ENCODE results near the gene GABRA4. TPM values are rescaled to one million over a fixed set of nuclear protein-coding genes. Genes with fewer than 3 reads are reported as not detected.

Gene GABRA4
- total RNA-seq, 1 donor from 2014 or later: 0.25 TPM

DNA sequence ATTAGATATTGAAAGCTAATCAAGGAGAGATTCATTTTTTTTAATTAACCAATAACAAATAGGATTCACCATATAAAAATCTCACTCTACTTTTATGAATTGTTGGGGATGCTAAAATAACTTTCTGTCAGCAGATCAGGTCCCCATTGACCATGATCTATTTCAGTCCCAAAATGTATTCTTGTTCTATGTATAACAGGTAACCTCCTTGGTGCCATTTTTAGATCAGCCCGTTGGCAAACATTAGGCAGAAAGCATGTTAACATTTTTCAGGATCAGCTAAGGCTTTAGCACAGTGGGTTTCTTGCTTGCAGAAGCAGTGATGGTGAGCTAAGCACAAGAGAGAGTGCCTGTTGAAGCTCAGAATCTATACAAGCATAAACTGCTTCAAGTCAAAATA lies 43.6 kb downstream of the GABRA4 start:
- Histone ChIP-seq H3K36me3 (no peaks in the 10 kb centered on the region), H3K9me3 (no peaks in the 10 kb centered on the region), H3K27me3 (no peaks in the 10 kb centered on the region), H3K27ac (no peak overlapping the region), H3K4me3 (no peak overlapping the region), H3K4me1 (no peaks in the 10 kb centered on the region)
- TF ChIP-seq POLR2AphosphoS5 (IDR thresholded peaks at IDR 0.05; ENCODE audit: insufficient read depth in 1 of 2, low read depth in 1 of 2) (no peak), POLR2A (IDR thresholded peaks at IDR 0.05) (no peak)
- TF ChIP-seq, protein P1, sequence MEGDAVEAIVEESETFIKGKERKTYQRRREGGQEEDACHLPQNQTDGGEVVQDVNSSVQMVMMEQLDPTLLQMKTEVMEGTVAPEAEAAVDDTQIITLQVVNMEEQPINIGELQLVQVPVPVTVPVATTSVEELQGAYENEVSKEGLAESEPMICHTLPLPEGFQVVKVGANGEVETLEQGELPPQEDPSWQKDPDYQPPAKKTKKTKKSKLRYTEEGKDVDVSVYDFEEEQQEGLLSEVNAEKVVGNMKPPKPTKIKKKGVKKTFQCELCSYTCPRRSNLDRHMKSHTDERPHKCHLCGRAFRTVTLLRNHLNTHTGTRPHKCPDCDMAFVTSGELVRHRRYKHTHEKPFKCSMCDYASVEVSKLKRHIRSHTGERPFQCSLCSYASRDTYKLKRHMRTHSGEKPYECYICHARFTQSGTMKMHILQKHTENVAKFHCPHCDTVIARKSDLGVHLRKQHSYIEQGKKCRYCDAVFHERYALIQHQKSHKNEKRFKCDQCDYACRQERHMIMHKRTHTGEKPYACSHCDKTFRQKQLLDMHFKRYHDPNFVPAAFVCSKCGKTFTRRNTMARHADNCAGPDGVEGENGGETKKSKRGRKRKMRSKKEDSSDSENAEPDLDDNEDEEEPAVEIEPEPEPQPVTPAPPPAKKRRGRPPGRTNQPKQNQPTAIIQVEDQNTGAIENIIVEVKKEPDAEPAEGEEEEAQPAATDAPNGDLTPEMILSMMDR (IDR thresholded peaks at IDR 0.05): no peak
- no peak for DNase-seq (ENCODE audit: extremely low spot score in 2 of 2)
- intact Hi-C loops (cut with DNase I): no loop called here

DNA sequence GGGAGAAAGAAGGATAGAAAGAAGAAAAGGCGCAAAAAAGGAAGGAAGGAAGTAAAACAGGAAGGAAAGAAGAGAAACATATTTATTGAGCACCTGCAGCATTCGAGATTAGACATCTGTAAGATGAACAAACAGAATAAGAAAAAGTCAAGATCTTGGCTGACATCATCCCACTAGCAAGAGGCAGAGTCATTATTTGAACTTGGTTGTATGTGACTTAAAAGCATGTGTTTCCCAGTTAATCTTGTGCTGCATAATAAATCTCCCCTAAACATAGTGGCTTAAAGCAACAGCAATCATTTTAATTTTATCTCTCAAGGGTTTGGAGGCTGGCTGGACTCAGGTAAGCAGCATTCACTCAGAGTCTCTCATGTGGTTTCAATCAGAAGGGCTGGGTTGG lies 45.8 kb downstream of the GABRA4 start:
- no peak for TF ChIP-seq POLR2A (IDR thresholded peaks at IDR 0.05)
- TF ChIP-seq POLR2AphosphoS5 (IDR thresholded peaks at IDR 0.05; ENCODE audit: insufficient read depth in 1 of 2, low read depth in 1 of 2): no peak
- TF ChIP-seq, protein P1 (IDR thresholded peaks at IDR 0.05): no peak
- Histone ChIP-seq H3K4me1 (no peaks in the 10 kb centered on the region), H3K27ac (no peak overlapping the region), H3K9me3 (no peaks in the 10 kb centered on the region), H3K4me3 (no peak overlapping the region), H3K36me3 (no peaks in the 10 kb centered on the region), H3K27me3 (no peaks in the 10 kb centered on the region)
- DNase-seq (ENCODE audit: extremely low spot score in 2 of 2): no peak
- intact Hi-C loops (cut with DNase I): no loop called here

DNA sequence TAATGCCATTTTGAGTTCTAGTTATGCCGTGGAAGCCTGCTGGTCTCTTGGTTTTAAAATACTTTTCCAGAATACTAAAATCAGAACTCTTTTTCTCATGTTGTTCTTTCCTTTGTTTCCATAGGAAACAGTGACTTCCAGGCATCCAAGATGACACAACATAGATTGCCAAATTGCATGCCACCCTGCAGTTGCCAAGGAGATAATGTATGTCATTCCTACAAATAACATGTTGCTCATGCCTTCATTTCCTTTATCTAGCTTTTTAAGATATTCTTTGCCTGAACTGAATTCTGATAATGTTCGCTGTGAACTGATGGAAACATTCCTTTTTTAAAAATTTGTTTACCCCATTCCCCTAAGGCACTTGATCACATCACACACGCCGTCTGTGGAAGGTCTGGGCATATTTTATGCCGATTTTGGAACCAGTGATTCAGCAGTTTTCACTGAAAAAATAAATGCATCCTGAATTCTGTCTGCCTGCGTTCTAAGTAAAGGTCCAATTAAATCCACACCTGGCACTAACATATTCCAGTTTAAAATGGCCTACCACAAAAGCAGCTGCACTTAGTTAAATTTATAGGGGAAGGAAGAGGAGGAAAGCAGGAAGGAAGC lies 46.4 kb downstream of the GABRA4 start:
- DNase-seq (ENCODE audit: extremely low spot score in 2 of 2): no peak
- no peaks in the 10 kb centered on the region for H3K4me1 ChIP-seq
- intact Hi-C loops (cut with DNase I): no loop called here

DNA sequence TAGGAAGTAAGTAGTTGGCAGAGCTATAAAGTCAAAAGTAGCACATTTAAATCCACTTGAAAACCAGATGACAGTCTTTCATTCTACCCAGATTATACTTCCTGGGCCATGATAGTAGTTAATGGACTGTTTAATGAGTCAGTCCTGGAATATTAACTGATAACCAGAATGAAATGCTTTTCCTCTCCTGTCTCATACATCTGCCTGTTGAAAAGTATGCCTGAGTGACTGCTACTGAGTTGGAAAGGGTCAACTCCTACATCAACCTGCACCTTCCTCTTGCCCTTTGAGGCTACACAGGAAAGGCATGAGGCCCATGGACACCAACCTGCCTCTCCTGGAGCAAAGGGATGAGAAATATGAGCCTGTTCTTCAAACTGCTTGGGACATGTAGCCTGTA lies 48.3 kb downstream of the GABRA4 start:
- H3K27me3 ChIP-seq: no peaks in the 10 kb centered on the region
- no peaks in the 10 kb centered on the region for H3K4me1 ChIP-seq
- H3K27ac ChIP-seq: no peak overlapping the region
- no peak for TF ChIP-seq POLR2A (IDR thresholded peaks at IDR 0.05)
- TF ChIP-seq, protein P1 (IDR thresholded peaks at IDR 0.05): no peak
- TF ChIP-seq POLR2AphosphoS5 (IDR thresholded peaks at IDR 0.05; ENCODE audit: insufficient read depth in 1 of 2, low read depth in 1 of 2): no peak
- DNase-seq (ENCODE audit: extremely low spot score in 2 of 2): no peak
- intact Hi-C loops (cut with DNase I): no loop called here
- no peaks in the 10 kb centered on the region for H3K36me3 ChIP-seq
- H3K4me3 ChIP-seq: no peak overlapping the region
- H3K9me3 ChIP-seq: no peaks in the 10 kb centered on the region

More for the DNA sequence above, 46.4 kb downstream of the GABRA4 start:
- Histone ChIP-seq H3K4me3 (no peak overlapping the region), H3K36me3 (no peaks in the 10 kb centered on the region), H3K27ac (no peak overlapping the region), H3K27me3 (no peaks in the 10 kb centered on the region), H3K9me3 (no peaks in the 10 kb centered on the region)
- TF ChIP-seq POLR2A (IDR thresholded peaks at IDR 0.05) (no peak), POLR2AphosphoS5 (IDR thresholded peaks at IDR 0.05; ENCODE audit: insufficient read depth in 1 of 2, low read depth in 1 of 2) (no peak)
- TF ChIP-seq, protein P1 (IDR thresholded peaks at IDR 0.05): no peak

DNA sequence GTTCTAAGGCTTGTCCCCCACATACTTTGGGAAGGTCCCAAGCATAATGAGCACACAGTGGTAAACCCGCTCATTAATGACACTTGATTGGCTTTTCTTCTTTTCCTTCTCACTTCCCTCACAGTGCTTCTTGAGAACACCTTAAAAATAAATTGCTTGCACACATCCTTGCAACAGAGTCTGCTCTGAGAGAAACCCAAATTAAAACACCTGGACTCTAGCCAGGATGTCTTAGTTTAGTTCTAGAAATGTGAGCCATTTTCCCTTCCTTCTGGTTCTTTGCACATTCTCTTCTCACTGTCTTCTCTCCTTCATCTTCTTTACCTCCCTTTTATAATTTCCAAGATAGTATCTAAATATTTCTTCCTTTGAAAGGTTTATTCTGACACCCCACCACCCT lies 49.0 kb downstream of the GABRA4 start:
- no peaks in the 10 kb centered on the region for H3K27me3 ChIP-seq
- no peak for DNase-seq (ENCODE audit: extremely low spot score in 2 of 2)
- no peaks in the 10 kb centered on the region for H3K4me1 ChIP-seq
- H3K36me3 ChIP-seq: no peaks in the 10 kb centered on the region
- no peaks in the 10 kb centered on the region for H3K9me3 ChIP-seq
- no peak overlapping the region for H3K4me3 ChIP-seq
- no peak overlapping the region for H3K27ac ChIP-seq
- TF ChIP-seq POLR2AphosphoS5 (IDR thresholded peaks at IDR 0.05; ENCODE audit: insufficient read depth in 1 of 2, low read depth in 1 of 2): no peak
- TF ChIP-seq POLR2A (IDR thresholded peaks at IDR 0.05): no peak
- TF ChIP-seq, protein P1 (IDR thresholded peaks at IDR 0.05): no peak
- intact Hi-C loops (cut with DNase I): no loop called here
